ENCODE measurements around the gene OTOA.
A peak's percentile ranks its signal among the peaks of the same experiment; 100 is the strongest.
"Not testable (repeated sequence)": the region's sequence is repeated elsewhere in the genome, so short reads cannot be mapped to it uniquely, and the experiment has no call there.

Gene OTOA

DNA sequence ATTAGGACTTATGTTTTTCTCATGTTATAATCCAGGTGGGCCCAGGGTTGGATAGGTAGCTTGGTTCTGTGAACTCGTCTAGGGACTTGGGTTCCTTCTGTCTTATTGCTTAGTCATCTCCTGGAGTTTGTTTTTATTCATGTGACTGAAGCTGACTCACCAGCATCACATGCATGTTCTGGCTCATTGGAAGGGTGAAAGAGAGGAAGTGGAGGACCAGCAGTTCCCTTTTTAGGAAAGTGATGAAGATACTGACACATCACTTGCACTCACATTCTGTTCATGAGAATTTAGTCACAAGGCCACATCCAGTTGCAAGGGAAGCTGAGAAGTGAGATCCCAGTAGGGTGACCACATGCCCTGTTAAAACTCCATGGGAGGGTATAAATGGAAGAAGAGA lies 126.7 kb downstream of the OTOA start:
- DNase-seq (ENCODE audit: extremely low read depth, low read depth) = not testable (repeated sequence)

GRCh38 chr16:21793310-21793709 lies 129.5 kb downstream of the OTOA start:
- not testable (repeated sequence) for DNase-seq (ENCODE audit: extremely low read depth, low read depth)

DNA sequence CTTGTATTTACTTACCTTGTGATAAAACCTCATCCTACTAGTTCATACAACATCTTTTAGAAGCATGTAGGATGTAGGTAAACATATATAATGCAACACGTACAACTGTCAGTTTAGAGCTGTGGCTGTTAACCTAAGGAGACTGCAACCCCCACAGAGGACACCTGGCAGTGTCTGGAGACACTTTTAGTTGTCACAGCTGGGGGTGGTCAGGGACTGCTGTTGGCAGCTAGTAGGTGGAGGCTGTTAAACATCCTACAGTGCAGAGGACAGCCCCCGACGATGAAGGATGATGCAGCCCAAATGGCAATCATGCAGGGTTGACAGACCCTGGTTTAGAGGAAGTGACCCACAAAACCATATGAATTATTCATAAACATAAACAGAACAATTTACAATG lies 134.8 kb downstream of the OTOA start:
- DNase-seq (ENCODE audit: extremely low read depth, low read depth) = not testable (repeated sequence)

GRCh38 chr16:21801538-21802374 lies 138.0 kb downstream of the OTOA start:
- DNase-seq (ENCODE audit: extremely low read depth, low read depth) = not testable (repeated sequence)
- TF ChIP-seq, protein P1, sequence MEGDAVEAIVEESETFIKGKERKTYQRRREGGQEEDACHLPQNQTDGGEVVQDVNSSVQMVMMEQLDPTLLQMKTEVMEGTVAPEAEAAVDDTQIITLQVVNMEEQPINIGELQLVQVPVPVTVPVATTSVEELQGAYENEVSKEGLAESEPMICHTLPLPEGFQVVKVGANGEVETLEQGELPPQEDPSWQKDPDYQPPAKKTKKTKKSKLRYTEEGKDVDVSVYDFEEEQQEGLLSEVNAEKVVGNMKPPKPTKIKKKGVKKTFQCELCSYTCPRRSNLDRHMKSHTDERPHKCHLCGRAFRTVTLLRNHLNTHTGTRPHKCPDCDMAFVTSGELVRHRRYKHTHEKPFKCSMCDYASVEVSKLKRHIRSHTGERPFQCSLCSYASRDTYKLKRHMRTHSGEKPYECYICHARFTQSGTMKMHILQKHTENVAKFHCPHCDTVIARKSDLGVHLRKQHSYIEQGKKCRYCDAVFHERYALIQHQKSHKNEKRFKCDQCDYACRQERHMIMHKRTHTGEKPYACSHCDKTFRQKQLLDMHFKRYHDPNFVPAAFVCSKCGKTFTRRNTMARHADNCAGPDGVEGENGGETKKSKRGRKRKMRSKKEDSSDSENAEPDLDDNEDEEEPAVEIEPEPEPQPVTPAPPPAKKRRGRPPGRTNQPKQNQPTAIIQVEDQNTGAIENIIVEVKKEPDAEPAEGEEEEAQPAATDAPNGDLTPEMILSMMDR (IDR thresholded peaks at IDR 0.05; ENCODE audit: low read depth, low read length) = peak; percentile 47

- not testable (repeated sequence) for DNase-seq (ENCODE audit: extremely low read depth, low read depth)
These were observed 138.6 kb downstream of the OTOA start for GRCh38 chr16:21802375-21802663.
